ENCODE results near the gene GABRP. TPM values are rescaled to one million over a fixed set of nuclear protein-coding genes. Genes with fewer than 3 reads are reported as not detected.

The GABRP gene
- total and polyA plus RNA-seq, 2 experiments from 2014 or later, result 3.6 to 6.3 TPM

GRCh38 chr5:170757669-170758068 lies 25.9 kb upstream of the GABRP start (continued):
- TF ChIP-seq ETS1 (IDR thresholded peaks at IDR 0.05) (no peak), CREB1 (CRISPR knock-in tag; IDR thresholded peaks at IDR 0.05; ENCODE audit: low read depth) (no peak), STAT1 (IDR thresholded peaks at IDR 0.05; ENCODE audit: unreplicated experiment) (no peak), REST (IDR thresholded peaks at IDR 0.05; ENCODE audit: unreplicated experiment) (no peak), ZNF331 (CRISPR knock-in tag; IDR thresholded peaks at IDR 0.05; ENCODE audit: low read depth) (no peak), POLR2AphosphoS5 (IDR thresholded peaks at IDR 0.05; ENCODE audit: low read depth) (no peak)

GRCh38 chr5:170758481-170758880 lies 25.0 kb upstream of the GABRP start:
- no peak overlapping the region for H3K4me2 ChIP-seq
- ATAC-seq (no peak), DNase-seq (ENCODE audit: low spot score) (no peak)
- no peaks in the 10 kb centered on the region for H3K36me3 ChIP-seq (ENCODE audit: insufficient read depth)
- peaks cover 10% of the 10 kb centered on the region for H3K27me3 Mint-ChIP-seq (ENCODE audit: insufficient read depth, low read depth, poor library complexity)
- H3K4me3 ChIP-seq, result no peak overlapping the region
- no peaks in the 10 kb centered on the region for H3K79me2 ChIP-seq (replicated peaks; ENCODE audit: insufficient read depth)
- H3K4me1 Mint-ChIP-seq, result peaks cover 22% of the 10 kb centered on the region
- no peaks in the 10 kb centered on the region for H3K27me3 ChIP-seq (ENCODE audit: insufficient read depth)
- H3K27ac Mint-ChIP-seq, result no peak overlapping the region
- no peaks in the 10 kb centered on the region for H4K20me1 ChIP-seq (replicated peaks; ENCODE audit: insufficient read depth)
- peaks cover 9% of the 10 kb centered on the region; the same call in 1 of the 2 replicates for H3K4me1 ChIP-seq (ENCODE audit: insufficient read depth)
- H3K9me3 Mint-ChIP-seq, result peaks cover 4% of the 10 kb centered on the region; the same call in 1 of the 3 replicates
- peaks cover 5% of the 10 kb centered on the region; the same call in 1 of the 2 replicates for H3F3A ChIP-seq (replicated peaks; ENCODE audit: low read depth)
- H2AFZ ChIP-seq, result no peak overlapping the region
- H3K4me3 Mint-ChIP-seq, result no peak overlapping the region
- peaks cover 13% of the 10 kb centered on the region for H3K36me3 Mint-ChIP-seq (ENCODE audit: low read depth)
- no peak overlapping the region for H3K27ac ChIP-seq (ENCODE audit: low read depth)
- peaks cover 39% of the 10 kb centered on the region for H3K9me2 ChIP-seq (ENCODE audit: insufficient read depth)
- TF ChIP-seq ZNF114 (CRISPR knock-in tag; IDR thresholded peaks at IDR 0.05), result no peak
- no peak for TF ChIP-seq NANOG (IDR thresholded peaks at IDR 0.05; ENCODE audit: borderline replicate concordance)
- no peak for TF ChIP-seq EZH2phosphoT487 (IDR thresholded peaks at IDR 0.05; ENCODE audit: unreplicated experiment)
- no peak for TF ChIP-seq STAT1 (IDR thresholded peaks at IDR 0.05; ENCODE audit: unreplicated experiment)
- no peak for TF ChIP-seq CTCF (conservative IDR thresholded peaks at IDR 0.05; ENCODE audit: low read depth in 2 of 2)
- TF ChIP-seq EZH2 (IDR thresholded peaks at IDR 0.05; ENCODE audit: low read depth, unreplicated experiment), result no peak
- no peak for TF ChIP-seq POLR2AphosphoS5 (IDR thresholded peaks at IDR 0.05; ENCODE audit: low read depth)
- TF ChIP-seq ZNF462 (CRISPR knock-in tag; IDR thresholded peaks at IDR 0.05), result no peak
- TF ChIP-seq JUNB (IDR thresholded peaks at IDR 0.05; ENCODE audit: unreplicated experiment), result no peak

Data from GM23338 (cell line).